Stimulated activated effector memory CD8-positive, alpha-beta T cell treated with anti-CD3 and anti-CD28 coated beads, Interleukin-12 subunit alpha, Interleukin-12 subunit beta, amount 100 ng/mL, for 72 hours (primary cell): Measurements from ENCODE around the gene ATP1B2.
"Not testable (repeated sequence)": the region's sequence is repeated elsewhere in the genome, so short reads cannot be mapped to it uniquely, and the experiment has no call there.

ENCODE experiments used
- ATAC-seq: fragments of 150-1000 bp; cut with Tn5 transposase; 2 replicates; pipeline ENCODE4 v1.10.0; 2021
- DNase-seq, 2 donors: peaks; one replicate each; pipeline ENCODE4 v3.0.0; 2021 to 2022; ENCODE audit warnings: low spot score in 2 of 2
- H3K27ac Mint-ChIP-seq: one replicate; pipeline ENCODE4 v1.8.0; 2022; ENCODE audit warnings: mild to moderate bottlenecking, mixed read lengths
- H3K36me3 Mint-ChIP-seq: one replicate; pipeline ENCODE4 v1.8.0; 2022; ENCODE audit warnings: mild to moderate bottlenecking, mixed read lengths
- H3K4me1 Mint-ChIP-seq: one replicate; pipeline ENCODE4 v1.8.0; 2022; ENCODE audit warnings: mixed read lengths
- H3K4me3 Mint-ChIP-seq: one replicate; pipeline ENCODE4 v1.8.0; 2022; ENCODE audit warnings: mild to moderate bottlenecking, mixed read lengths
- H3K9me3 Mint-ChIP-seq: one replicate; pipeline ENCODE4 v1.8.0; 2022; ENCODE audit warnings: mixed read lengths

The ATP1B2 gene

DNA sequence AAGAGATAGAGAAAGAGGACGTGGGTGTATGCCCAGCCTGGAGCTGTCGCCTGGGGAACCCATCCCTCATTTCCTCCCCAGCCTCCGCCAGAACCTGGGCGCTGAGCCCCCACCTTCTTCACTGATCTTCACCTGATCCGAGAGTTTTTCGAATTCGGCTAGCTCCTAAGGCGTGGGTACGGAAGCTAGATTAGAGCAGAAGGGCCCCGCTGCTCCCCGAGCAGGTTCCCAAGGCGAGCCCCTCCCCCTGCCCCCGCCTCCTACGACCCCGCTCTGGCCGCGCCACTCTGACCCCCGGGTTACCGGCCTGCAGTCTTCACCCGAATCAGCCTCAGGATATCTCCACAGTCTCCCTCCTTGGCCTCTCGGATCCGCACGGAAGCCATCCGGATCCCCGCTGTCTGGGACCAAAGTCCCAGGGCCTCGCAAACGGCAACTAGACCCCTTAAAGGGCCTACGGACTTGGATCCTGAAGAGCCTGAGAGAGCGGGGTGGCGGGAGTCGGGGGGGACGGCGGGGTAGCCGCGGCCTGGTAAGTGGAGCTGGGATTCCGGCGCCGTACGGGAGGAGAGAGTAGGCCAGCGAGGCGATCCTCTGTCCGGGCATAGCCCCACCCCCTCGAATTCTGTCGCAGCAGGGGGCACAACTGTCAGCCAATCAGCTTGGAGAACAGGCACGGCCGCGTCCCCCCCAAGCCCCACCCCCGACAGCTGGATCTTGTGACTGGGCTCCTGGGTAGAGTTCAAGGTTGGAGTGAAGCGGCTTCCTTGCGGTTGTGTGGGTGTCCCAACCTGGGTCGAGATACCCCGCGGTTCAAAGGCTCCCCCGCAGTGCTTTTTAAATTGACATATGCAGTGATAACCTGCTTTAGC lies 23.2 kb upstream of the ATP1B2 start, which contains the start of gene SAT2:
SAT2 (minus strand) TSS at position 572 of the 872 bp plus-strand sequence; CDS start at position 386, 186 bp downstream.
- H3K4me3 Mint-ChIP-seq: peak within 1 kb of the TSS; percentile 85
- no peaks in the 10 kb centered on the region for H3K9me3 Mint-ChIP-seq
- peaks cover 12% of the 10 kb centered on the region for H3K4me1 Mint-ChIP-seq
- DNase-seq (peak; percentile 65 to 90), ATAC-seq (peak; percentile 96)
- peak within 1 kb of the TSS; percentile 78 for H3K27ac Mint-ChIP-seq
- H3K36me3 Mint-ChIP-seq: peaks cover 18% of the 10 kb centered on the region

GRCh38 chr17:7629939-7630571 lies 20.7 kb upstream of the ATP1B2 start, which contains the start of gene SHBG:
Gene SHBG, plus strand, starts transcription at chr17:7630135. Its CDS starts 38 bp downstream, at chr17:7630173.
- no peak for ATAC-seq
- Mint-ChIP-seq H3K36me3 (peaks cover 18% of the 10 kb centered on the region), H3K9me3 (no peaks in the 10 kb centered on the region), H3K4me3 (no peak within 1 kb of the TSS), H3K27ac (peak within 1 kb of the TSS; percentile 2), H3K4me1 (peaks cover 12% of the 10 kb centered on the region)
- DNase-seq: no peak

GRCh38 chr17:7631398-7632380 lies 19.0 kb upstream of the ATP1B2 start:
- no peak for DNase-seq
- no peak for ATAC-seq
- no peaks in the 10 kb centered on the region for H3K9me3 Mint-ChIP-seq
- peaks cover 5% of the 10 kb centered on the region for H3K4me1 Mint-ChIP-seq
- peaks cover 6% of the 10 kb centered on the region for H3K36me3 Mint-ChIP-seq
- H3K27ac Mint-ChIP-seq: peak overlapping the region; percentile 40
- no peak overlapping the region for H3K4me3 Mint-ChIP-seq

- H3K36me3 Mint-ChIP-seq: peaks cover 6% of the 10 kb centered on the region
- H3K9me3 Mint-ChIP-seq: no peaks in the 10 kb centered on the region
- peak; percentile 46 for ATAC-seq
- H3K4me3 Mint-ChIP-seq: no peak overlapping the region
- peak overlapping the region; percentile 40 for H3K27ac Mint-ChIP-seq
- H3K4me1 Mint-ChIP-seq: no peaks in the 10 kb centered on the region
- no peak for DNase-seq
Measured at GRCh38 chr17:7632492-7632894, 18.2 kb upstream of the ATP1B2 start.

- Mint-ChIP-seq H3K4me3 (no peak overlapping the region), H3K27ac (peak overlapping the region; percentile 35), H3K4me1 (no peaks in the 10 kb centered on the region), H3K36me3 (peaks cover 5% of the 10 kb centered on the region), H3K9me3 (no peaks in the 10 kb centered on the region)
- DNase-seq (no peak), ATAC-seq (no peak)
Measured at GRCh38 chr17:7633093-7633492, 17.6 kb upstream of the ATP1B2 start.

GRCh38 chr17:7634384-7634783 lies 16.3 kb upstream of the ATP1B2 start:
- Mint-ChIP-seq H3K36me3 (no peaks in the 10 kb centered on the region), H3K4me1 (no peaks in the 10 kb centered on the region), H3K27ac (no peak overlapping the region), H3K9me3 (no peaks in the 10 kb centered on the region), H3K4me3 (no peak overlapping the region)
- no peak for ATAC-seq
- DNase-seq: no peak

DNA sequence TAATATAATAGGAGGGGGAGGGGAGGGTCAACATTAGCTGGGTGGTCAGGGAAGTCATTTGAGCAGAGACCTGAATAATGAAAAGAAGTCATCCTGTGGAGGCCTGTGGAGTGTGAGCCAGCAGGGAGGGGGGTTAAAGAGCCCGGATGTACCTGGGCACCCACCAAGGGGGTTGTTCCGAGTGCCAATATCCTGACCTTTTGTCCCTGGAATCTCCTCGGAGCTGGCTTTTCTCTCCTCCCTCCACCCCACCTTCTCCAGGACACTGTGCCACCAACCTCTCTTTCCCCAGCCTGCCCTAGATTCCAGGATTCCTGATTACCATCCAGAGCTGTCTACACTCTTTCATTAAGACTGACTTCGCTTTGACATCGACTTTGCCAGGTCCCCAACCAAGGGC lies 14.6 kb upstream of the ATP1B2 start:
- Mint-ChIP-seq H3K27ac (peak overlapping the region; percentile 24), H3K4me1 (no peaks in the 10 kb centered on the region), H3K9me3 (no peaks in the 10 kb centered on the region), H3K36me3 (no peaks in the 10 kb centered on the region), H3K4me3 (no peak overlapping the region)
- DNase-seq: no peak
- ATAC-seq: no peak

DNA sequence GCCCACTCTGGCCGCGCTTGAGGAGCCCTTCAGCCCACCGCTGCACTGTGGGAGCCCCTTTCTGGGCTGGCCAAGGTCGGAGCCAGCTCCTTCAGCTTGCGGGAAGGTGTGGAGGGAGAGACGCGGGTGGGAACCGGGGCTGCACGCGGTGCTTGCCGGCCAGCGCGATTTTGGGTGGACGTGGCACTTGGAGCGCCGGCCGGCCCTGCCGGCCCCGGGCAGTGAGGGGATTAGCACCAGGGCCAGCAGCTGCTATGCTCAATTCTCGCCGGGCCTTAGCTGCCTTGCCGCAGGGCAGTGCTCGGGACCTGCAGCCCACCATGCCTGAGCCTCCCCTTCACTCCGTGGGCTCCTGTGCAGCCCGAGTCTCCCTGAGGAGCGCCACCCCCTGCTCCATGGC lies 9.9 kb upstream of the ATP1B2 start:
- Mint-ChIP-seq H3K9me3 (no peaks in the 10 kb centered on the region), H3K36me3 (no peaks in the 10 kb centered on the region), H3K4me3 (no peak overlapping the region), H3K4me1 (peaks cover 6% of the 10 kb centered on the region), H3K27ac (no peak overlapping the region)
- ATAC-seq (no peak), DNase-seq (no peak)

DNA sequence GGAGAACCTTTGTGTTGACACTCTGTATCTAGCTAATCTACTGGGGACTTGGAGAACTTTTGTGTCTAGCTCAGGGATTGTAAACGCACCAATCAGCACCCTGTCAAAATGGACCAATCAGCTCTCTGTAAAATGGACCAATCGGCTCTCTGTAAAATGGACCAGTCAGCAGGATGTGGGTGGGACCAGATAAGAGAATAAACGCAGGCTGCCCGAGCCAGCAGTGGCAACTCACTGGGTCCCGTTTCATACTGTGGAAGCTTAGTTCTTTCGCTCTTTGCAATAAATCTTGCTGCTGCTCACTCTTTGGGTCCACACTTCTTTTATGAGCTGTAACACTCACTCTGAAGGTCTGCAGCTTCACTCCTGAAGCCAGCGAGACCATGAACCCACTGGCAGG lies 9.1 kb upstream of the ATP1B2 start:
- H3K4me3 Mint-ChIP-seq, H3K9me3 Mint-ChIP-seq, DNase-seq, H3K4me1 Mint-ChIP-seq, H3K27ac Mint-ChIP-seq, ATAC-seq, H3K36me3 Mint-ChIP-seq: not testable (repeated sequence)

DNA sequence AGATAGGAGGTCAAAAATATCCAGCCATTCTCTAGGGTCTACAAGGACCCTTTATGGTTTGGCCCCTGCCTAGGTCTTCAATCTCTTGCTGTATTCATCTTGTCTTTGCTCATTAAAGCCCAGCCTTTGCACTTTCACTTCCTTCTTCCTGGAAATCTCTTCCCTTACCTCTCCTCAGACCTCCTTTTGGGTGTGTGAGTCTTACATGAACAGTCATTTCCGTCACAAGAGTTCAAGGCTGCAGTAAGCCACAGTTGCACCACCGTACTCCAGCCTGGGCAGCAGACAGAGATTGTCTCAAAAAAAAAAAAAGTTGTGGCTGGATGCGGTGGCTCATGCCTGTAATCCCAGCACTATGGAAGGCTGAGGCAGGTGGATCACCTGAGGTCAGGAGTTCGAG lies 6.0 kb upstream of the ATP1B2 start:
- Mint-ChIP-seq H3K27ac (no peak overlapping the region), H3K36me3 (no peaks in the 10 kb centered on the region), H3K4me3 (no peak overlapping the region), H3K9me3 (no peaks in the 10 kb centered on the region), H3K4me1 (peaks cover 8% of the 10 kb centered on the region)
- peak; percentile 58 for ATAC-seq
- DNase-seq: no peak

GRCh38 chr17:7646457-7646856 lies 4.3 kb upstream of the ATP1B2 start:
- no peaks in the 10 kb centered on the region for H3K36me3 Mint-ChIP-seq
- H3K27ac Mint-ChIP-seq: no peak overlapping the region
- ATAC-seq: no peak
- no peak for DNase-seq
- peaks cover 24% of the 10 kb centered on the region for H3K4me1 Mint-ChIP-seq
- H3K9me3 Mint-ChIP-seq: no peaks in the 10 kb centered on the region
- H3K4me3 Mint-ChIP-seq: no peak overlapping the region

GRCh38 chr17:7647018-7647417 lies 3.7 kb upstream of the ATP1B2 start:
- no peak for DNase-seq
- H3K4me1 Mint-ChIP-seq: peaks cover 24% of the 10 kb centered on the region
- H3K36me3 Mint-ChIP-seq: no peaks in the 10 kb centered on the region
- no peaks in the 10 kb centered on the region for H3K9me3 Mint-ChIP-seq
- H3K27ac Mint-ChIP-seq: no peak overlapping the region
- no peak for ATAC-seq
- H3K4me3 Mint-ChIP-seq: no peak overlapping the region

DNA sequence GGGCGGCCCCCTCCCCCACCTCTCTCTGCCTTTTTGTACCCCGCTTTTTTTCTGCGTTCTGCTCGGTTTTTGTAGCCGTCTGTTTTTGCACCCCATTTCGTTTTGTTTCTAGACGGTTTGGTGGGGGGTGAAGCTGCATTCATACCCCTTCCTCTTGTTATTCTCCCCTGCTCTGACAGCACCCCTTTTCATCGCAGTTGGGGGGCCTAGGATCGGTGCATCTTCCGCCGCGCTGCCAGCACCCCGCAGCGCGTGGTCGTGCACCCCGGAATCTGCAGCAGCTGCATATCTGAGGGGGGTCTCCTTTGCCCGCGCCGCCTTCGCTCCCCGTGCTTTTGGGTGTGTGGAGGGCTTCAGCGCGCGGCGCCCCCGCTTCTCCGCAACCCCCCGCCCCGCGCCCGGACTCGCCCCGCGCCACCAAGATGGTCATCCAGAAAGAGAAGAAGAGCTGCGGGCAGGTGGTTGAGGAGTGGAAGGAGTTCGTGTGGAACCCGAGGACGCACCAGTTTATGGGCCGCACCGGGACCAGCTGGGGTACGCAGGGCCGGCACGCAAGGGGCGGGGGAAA lies 455 bp downstream of the ATP1B2 start:
- ATAC-seq (no peak), DNase-seq (no peak)
- no peak overlapping the region for H3K27ac Mint-ChIP-seq
- peaks cover 18% of the 10 kb centered on the region for H3K4me1 Mint-ChIP-seq
- H3K4me3 Mint-ChIP-seq: peak overlapping the region; percentile 75
- no peaks in the 10 kb centered on the region for H3K36me3 Mint-ChIP-seq
- H3K9me3 Mint-ChIP-seq: no peaks in the 10 kb centered on the region

- DNase-seq: no peak
Measured at GRCh38 chr17:7651665-7652387, 1.1 kb downstream of the ATP1B2 start.

More at GRCh38 chr17:7651665-7652387, 1.1 kb downstream of the ATP1B2 start:
- ATAC-seq: no peak
- H3K4me1 Mint-ChIP-seq: peaks cover 18% of the 10 kb centered on the region
- H3K27ac Mint-ChIP-seq: no peak overlapping the region
- H3K9me3 Mint-ChIP-seq: no peaks in the 10 kb centered on the region
- peak overlapping the region; percentile 75 for H3K4me3 Mint-ChIP-seq
- H3K36me3 Mint-ChIP-seq: no peaks in the 10 kb centered on the region
